Upper lobe of left lung (tissue), 4 donors: ENCODE measurements around the gene UTS2B.

Experiments
- EP300 ChIP-seq, 4 donors: sonication (generic); formaldehyde crosslinking; IDR thresholded peaks; one replicate each; pipeline ENCODE4 v1.5.1; 2017; ENCODE audit warnings: antibody characterized with exemption in 4 of 4, control low read depth in 2 of 4
- POLR2A ChIP-seq, 4 donors: fragments of 450-650 bp; IDR thresholded peaks; one replicate each; pipeline ENCODE4 v1.5.1; 2016 to 2017; ENCODE audit warnings: antibody characterized with exemption in 4 of 4, mild to moderate bottlenecking in 2 of 4
- POLR2AphosphoS5 ChIP-seq, 2 donors: sonication (generic); formaldehyde crosslinking; IDR thresholded peaks; one replicate each; pipeline ENCODE4 v1.5.1; 2017; ENCODE audit warnings: antibody characterized with exemption in 2 of 2
- TF ChIP-seq, protein P1 (sequence below), 6 experiments: fragments of 450-650 bp in 4 of 6; fragments of 200-600 bp in 2 of 6; sonication (generic) in 2 of 6; IDR thresholded peaks; one replicate each; pipeline ENCODE4 v1.5.1; 2016 to 2019; ENCODE audit warnings: antibody characterized with exemption in 6 of 6

DNA sequence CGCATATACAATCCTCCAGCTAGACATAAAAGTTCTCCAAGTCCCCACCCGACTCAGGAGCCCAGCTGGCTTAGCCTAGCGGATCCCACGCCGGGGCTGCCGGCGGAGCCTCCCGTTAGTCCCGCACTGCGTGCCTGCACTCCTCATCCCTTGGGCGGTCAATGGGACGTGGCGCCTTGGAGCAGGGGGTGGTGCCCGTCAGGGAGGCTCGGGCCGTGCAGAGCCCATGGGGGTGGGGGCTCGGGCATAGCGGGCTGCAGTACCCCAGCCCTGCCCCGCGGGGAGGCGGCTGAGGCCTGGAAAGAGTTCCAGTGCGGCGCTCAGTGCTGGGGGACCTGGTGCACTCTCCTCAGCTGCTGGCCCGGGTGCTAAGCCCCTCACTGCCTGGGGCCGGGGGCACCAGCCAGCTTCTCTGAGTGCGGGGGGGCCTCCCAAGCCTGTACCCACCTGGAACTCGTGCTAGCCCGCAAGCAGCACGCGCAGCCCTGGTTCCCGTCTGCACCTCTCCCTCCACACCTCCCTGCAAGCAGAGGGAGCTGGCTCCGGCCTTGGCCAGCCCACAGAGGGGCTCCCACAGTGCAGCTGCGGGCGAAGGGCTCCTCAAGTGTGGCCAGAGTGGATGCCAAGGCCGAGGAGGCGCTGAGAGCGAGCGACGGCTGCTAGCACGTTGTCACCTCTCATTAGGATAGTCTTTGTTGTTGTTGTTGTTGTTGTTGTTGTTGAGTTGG, 13.3 kb downstream of the UTS2B start:
- TF ChIP-seq POLR2AphosphoS5 (IDR thresholded peaks at IDR 0.05) (no peak), EP300 (IDR thresholded peaks at IDR 0.05) (no peak), POLR2A (IDR thresholded peaks at IDR 0.05) (no peak)
- TF ChIP-seq, protein P1, sequence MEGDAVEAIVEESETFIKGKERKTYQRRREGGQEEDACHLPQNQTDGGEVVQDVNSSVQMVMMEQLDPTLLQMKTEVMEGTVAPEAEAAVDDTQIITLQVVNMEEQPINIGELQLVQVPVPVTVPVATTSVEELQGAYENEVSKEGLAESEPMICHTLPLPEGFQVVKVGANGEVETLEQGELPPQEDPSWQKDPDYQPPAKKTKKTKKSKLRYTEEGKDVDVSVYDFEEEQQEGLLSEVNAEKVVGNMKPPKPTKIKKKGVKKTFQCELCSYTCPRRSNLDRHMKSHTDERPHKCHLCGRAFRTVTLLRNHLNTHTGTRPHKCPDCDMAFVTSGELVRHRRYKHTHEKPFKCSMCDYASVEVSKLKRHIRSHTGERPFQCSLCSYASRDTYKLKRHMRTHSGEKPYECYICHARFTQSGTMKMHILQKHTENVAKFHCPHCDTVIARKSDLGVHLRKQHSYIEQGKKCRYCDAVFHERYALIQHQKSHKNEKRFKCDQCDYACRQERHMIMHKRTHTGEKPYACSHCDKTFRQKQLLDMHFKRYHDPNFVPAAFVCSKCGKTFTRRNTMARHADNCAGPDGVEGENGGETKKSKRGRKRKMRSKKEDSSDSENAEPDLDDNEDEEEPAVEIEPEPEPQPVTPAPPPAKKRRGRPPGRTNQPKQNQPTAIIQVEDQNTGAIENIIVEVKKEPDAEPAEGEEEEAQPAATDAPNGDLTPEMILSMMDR (IDR thresholded peaks at IDR 0.05): no peak
